Adrenal gland (tissue), 12 donors: ENCODE data around the gene PRKCA. TPM values are rescaled to one million over a fixed set of nuclear protein-coding genes. Genes with fewer than 3 reads are reported as not detected.

ENCODE experiments used
- DNase-seq, 7 donors: peaks; one replicate each; pipeline ENCODE4 v3.0.0-alpha.2; 2019 to 2020
- H3K27ac ChIP-seq, 5 donors: fragments of 200-600 bp; sonication (generic) in 4 of 5; 1 replicate in 3 of 5; 2 replicates in 2 of 5; pipeline versions ENCODE4 v1.5.1 to v1.8.0; 2016 to 2020; ENCODE audit warnings: mild to moderate bottlenecking in 1 of 5
- H3K27me3 ChIP-seq: fragments of 200-600 bp; 2 replicates; pipeline ENCODE4 v1.8.0; 2021
- H3K36me3 ChIP-seq, 2 donors: fragments of 200-600 bp; replicated peaks in 1 of 2; 1 replicate in 1 of 2; 2 replicates in 1 of 2; pipeline versions ENCODE4 v1.5.1 to v1.8.0; 2018 to 2022
- H3K4me1 ChIP-seq, 2 donors: fragments of 200-600 bp; replicated peaks in 1 of 2; 1 replicate in 1 of 2; 2 replicates in 1 of 2; pipeline versions ENCODE4 v1.5.1 to v1.8.0; 2018 to 2021
- H3K4me3 ChIP-seq, 4 donors: fragments of 200-600 bp; sonication (generic) in 3 of 4; one replicate each; pipeline ENCODE4 v1.5.1; 2016 to 2018
- H3K9me3 ChIP-seq, 3 donors: fragments of 200-600 bp; sonication (generic) in 1 of 3; replicated peaks in 1 of 3; 1 replicate in 2 of 3; 2 replicates in 1 of 3; pipeline versions ENCODE4 v1.5.1 to v1.8.0; 2016 to 2021
- CTCF ChIP-seq, 6 experiments: fragments of 450-650 bp in 4 of 6; fragments of 200-600 bp in 2 of 6; sonication (generic) in 1 of 6; IDR thresholded peaks; 1 replicate in 5 of 6; 2 replicates in 1 of 6; pipeline versions ENCODE4 v1.5.1 to v1.8.0; 2016 to 2021; ENCODE audit warnings: antibody characterized with exemption in 6 of 6, mild to moderate bottlenecking in 2 of 6, moderate library complexity in 1 of 6
- POLR2A ChIP-seq, 2 donors: fragments of 450-650 bp; IDR thresholded peaks; one replicate each; pipeline ENCODE4 v1.6.1; 2017; ENCODE audit warnings: antibody characterized with exemption in 2 of 2, mild to moderate bottlenecking in 2 of 2, moderate library complexity in 1 of 2
- WGBS, 4 donors: extraction: QIAGEN DNeasy Blood & Tissue Kit in 2 of 4; methylation state at CpG; one replicate each; pipeline versions ENCODE4 v1.1.5 to v1.1.7; 2013 to 2017; 5-methylcytosine and 5-hydroxymethylcytosine counted together
- intact Hi-C, 2 donors: fragments of 100-400 bp; cut with DNase I; formaldehyde crosslinking; loops; one replicate each; pipeline versions ENCODE4 v1.14.1 to v1.15.0; 2022 to 2023
- polyA plus RNA-seq, 3 donors: library from polyadenylated mRNA; stranded (reverse); fragments of 200-250 nt in 2 of 3; fragments of 350-450 nt in 1 of 3; fragmentation: Illumina TruSeq in 1 of 3; extraction: RNeasy Lipid Tissue Mini Kit (QIAGEN cat#74804) in 1 of 3; gene quantifications; one replicate each; pipeline ENCODE4 v1.2.3, GENCODE V29; 2013 to 2014
- total RNA-seq, 9 donors: library from RNA; depleted of rRNA in 4 of 9; stranded (reverse); fragments of >200 nt in 4 of 9; fragments of 120-200 nt in 1 of 9; fragmentation: NEBNext Ultra II Directional in 1 of 9; extraction: Animal tissue kit (Norgen Biotek cat#: 25700) in 1 of 9; gene quantifications; one replicate each; pipeline versions ENCODE4 v1.1.0 to v1.2.4, GENCODE V29; 2013 to 2023
- donor health status: healthy with polysubstance abuse.
- donor health status: Bipolar disorder and iron deficiency.
- donor health status: DM: yes; HTN: yes; CAD: no.
- donor health status: DM: no; HTN: no; CAD: no.
- donor health status: DM: no; HTN: no; CAD: no.
- donor health status: DM: yes; HTN: yes; CAD: no.

Gene PRKCA
- total and polyA plus RNA-seq, 12 donors: 15.1 to 202 (median 84.1) TPM

GRCh38 chr17:66715076-66715675 lies 412.8 kb downstream of the PRKCA start:
- 62 to 67% (median 64%) methylated on average over 11 of the region's 11 CpGs for WGBS, 4 donors
- no peak overlapping the region for H3K4me3 ChIP-seq
- TF ChIP-seq POLR2A (IDR thresholded peaks at IDR 0.05) (no peak), CTCF (IDR thresholded peaks at IDR 0.05) (no peak)
- DNase-seq: peak in 1 of 7 donors; percentile 37
- H3K27me3 ChIP-seq: no peaks in the 10 kb centered on the region
- H3K27ac ChIP-seq: no peak overlapping the region
- no peaks in the 10 kb centered on the region for H3K4me1 ChIP-seq
- intact Hi-C loops: loop anchor here (5.0 to 10.0 kb wide), 2 partner anchors 187 to 190 kb away; no protein-coding TSS in a partner anchor
- H3K36me3 ChIP-seq: no peaks in the 10 kb centered on the region
- no peaks in the 10 kb centered on the region for H3K9me3 ChIP-seq

DNA sequence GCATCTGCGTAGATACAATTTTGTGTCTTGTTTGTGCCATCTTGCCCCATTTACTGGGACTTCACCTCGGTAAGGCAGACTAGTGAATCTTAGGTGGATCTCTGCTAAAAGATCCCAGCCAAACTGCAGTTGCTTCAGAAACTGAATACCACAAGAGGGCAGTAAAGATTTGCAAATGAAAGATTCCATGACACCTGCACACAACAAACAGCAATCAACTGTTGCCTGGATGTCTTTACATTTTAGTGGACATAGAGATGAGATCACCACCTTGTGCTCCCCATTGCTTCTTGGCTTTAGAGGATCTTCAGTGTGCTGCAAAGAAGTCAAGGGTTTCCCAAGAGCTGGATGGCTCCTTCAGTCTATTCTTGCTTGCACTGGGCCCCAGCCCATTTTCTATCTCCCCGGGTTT lies 413.3 kb downstream of the PRKCA start:
- H3K4me1 ChIP-seq: no peaks in the 10 kb centered on the region
- H3K27ac ChIP-seq: no peak overlapping the region
- no peak overlapping the region for H3K4me3 ChIP-seq
- intact Hi-C loops: loop anchor here (5.0 to 10.0 kb wide), 2 partner anchors 187 to 189 kb away; no protein-coding TSS in a partner anchor
- H3K27me3 ChIP-seq: no peaks in the 10 kb centered on the region
- peak; percentile 61 to 75 (median 67) for TF ChIP-seq CTCF (IDR thresholded peaks at IDR 0.05)
- no peak for TF ChIP-seq POLR2A (IDR thresholded peaks at IDR 0.05)
- no peaks in the 10 kb centered on the region for H3K36me3 ChIP-seq
- H3K9me3 ChIP-seq: no peaks in the 10 kb centered on the region
- WGBS, 4 donors: 33 to 53% (median 43%) methylated on average over 3 of the region's 3 CpGs
- peak in 3 of 7 donors; percentile 21 to 48 (median 23) for DNase-seq

DNA sequence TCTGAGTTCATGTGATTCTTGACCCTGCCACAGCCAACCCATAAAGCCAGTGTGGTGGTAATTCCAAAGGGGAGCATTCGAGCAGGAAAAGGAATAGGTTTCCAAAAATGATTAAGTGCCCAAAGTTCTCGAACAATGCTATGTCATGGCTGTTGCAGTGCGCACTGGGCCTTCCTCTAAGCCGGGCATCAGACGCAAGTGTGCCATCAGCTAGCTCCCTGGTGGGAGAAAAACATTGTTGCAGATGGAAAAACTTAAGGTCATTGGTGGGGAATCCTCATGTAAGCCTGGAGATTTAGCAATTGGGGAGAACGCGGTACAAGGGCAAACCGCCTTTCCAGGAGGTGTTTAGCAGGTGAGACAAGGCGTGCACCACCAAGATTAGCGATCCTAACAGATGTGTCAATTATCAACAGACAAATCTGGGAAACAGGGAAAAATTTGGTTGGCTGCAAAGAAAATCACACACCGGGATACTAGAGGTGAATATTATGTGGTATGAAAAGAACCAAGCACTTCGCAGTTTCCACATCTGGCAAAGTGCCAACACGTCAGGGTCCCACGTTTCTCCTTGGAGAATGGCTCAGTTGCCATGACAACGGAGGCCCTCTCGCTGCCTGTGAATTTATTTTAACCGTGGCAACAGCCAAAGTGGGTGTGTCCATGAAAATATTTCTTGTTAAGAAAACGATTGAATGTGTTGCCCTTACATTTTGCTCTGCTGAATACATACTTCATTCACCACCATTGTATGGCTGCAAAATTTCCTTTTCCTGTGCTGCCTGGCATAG lies 414.0 kb downstream of the PRKCA start:
- WGBS, 4 donors: 69 to 73% (median 71%) methylated on average over 18 of the region's 18 CpGs
- Histone ChIP-seq H3K9me3 (no peaks in the 10 kb centered on the region), H3K27ac (no peak overlapping the region), H3K36me3 (no peaks in the 10 kb centered on the region), H3K4me3 (no peak overlapping the region), H3K4me1 (no peaks in the 10 kb centered on the region), H3K27me3 (no peaks in the 10 kb centered on the region)
- peak in 3 of 7 donors; percentile 35 to 61 (median 39) for DNase-seq
- intact Hi-C loops: loop anchor here (5.0 to 10.0 kb wide), 2 partner anchors 186 to 188 kb away; no protein-coding TSS in a partner anchor
- no peak for TF ChIP-seq CTCF (IDR thresholded peaks at IDR 0.05)
- no peak for TF ChIP-seq POLR2A (IDR thresholded peaks at IDR 0.05)

DNA sequence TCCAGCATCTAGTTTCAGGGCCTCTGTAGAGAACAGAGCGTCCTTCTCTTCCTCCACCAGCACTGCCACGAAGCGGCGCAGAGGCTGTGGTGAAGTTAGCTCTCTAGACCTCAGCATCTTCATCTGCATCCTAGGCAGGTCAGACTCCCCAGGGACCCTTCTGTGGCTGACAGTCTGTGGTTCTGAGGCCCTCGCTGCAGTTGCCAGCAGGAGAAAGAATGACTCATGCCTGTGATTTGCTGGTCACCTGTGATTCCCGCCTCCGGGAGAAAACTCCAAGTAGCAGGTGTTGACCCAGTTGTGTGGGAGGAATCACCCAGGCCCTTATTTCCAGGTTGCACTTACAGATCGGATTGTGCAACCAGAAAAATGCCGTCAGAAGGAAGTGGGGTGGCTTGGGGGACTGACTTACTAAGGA lies 415.2 kb downstream of the PRKCA start:
- no peaks in the 10 kb centered on the region for H3K27me3 ChIP-seq
- no peaks in the 10 kb centered on the region for H3K36me3 ChIP-seq
- no peak for TF ChIP-seq POLR2A (IDR thresholded peaks at IDR 0.05)
- TF ChIP-seq CTCF (IDR thresholded peaks at IDR 0.05): no peak
- no peak for DNase-seq
- no peak overlapping the region for H3K4me3 ChIP-seq
- intact Hi-C loops: loop anchor here (5.0 to 10.0 kb wide), 2 partner anchors 185 to 187 kb away; no protein-coding TSS in a partner anchor
- WGBS, 4 donors: 82 to 94% (median 88%) methylated on average over 9 of the region's 9 CpGs
- H3K9me3 ChIP-seq: no peaks in the 10 kb centered on the region
- H3K27ac ChIP-seq: no peak overlapping the region
- H3K4me1 ChIP-seq: no peaks in the 10 kb centered on the region
